Skeletal muscle tissue (tissue), 4 donors: ENCODE data around the gene AGBL1. TPM values are rescaled to one million over a fixed set of nuclear protein-coding genes. Genes with fewer than 3 reads are reported as not detected.

Source experiments
- H3K27ac ChIP-seq: one replicate; pipeline ENCODE4 v1.7.0; 2013; ENCODE audit warnings: mild to moderate bottlenecking, low read depth, low read length, inconsistent platforms
- H3K27me3 ChIP-seq, 3 donors: one replicate each; pipeline ENCODE4 v1.7.0; 2013; ENCODE audit warnings: low read length in 3 of 3; ENCODE audit not compliant: control insufficient read depth in 3 of 3, insufficient read depth in 3 of 3
- H3K36me3 ChIP-seq, 3 donors: one replicate each; pipeline ENCODE4 v1.7.0; 2013; ENCODE audit warnings: low read length in 3 of 3; ENCODE audit not compliant: control insufficient read depth in 3 of 3, insufficient read depth in 3 of 3
- H3K4me1 ChIP-seq, 3 donors: one replicate each; pipeline ENCODE4 v1.7.0; 2013; ENCODE audit warnings: low read length in 3 of 3, mild to moderate bottlenecking in 3 of 3; ENCODE audit not compliant: control insufficient read depth in 3 of 3, insufficient read depth in 3 of 3
- H3K4me3 ChIP-seq, 3 donors: one replicate each; pipeline ENCODE4 v1.7.0; 2013; ENCODE audit warnings: low read length in 3 of 3
- H3K9ac ChIP-seq, 3 donors: one replicate each; pipeline ENCODE4 v1.7.0; 2013; ENCODE audit warnings: low read length in 3 of 3, mild to moderate bottlenecking in 3 of 3, moderate library complexity in 2 of 3, low read depth in 1 of 3
- H3K9me3 ChIP-seq, 3 donors: one replicate each; pipeline ENCODE4 v1.7.0; 2013; ENCODE audit warnings: low read length in 3 of 3; ENCODE audit not compliant: control insufficient read depth in 3 of 3
- total RNA-seq: library from RNA; depleted of rRNA; stranded (reverse); fragments of >200 nt; gene quantifications from one replicate; pipeline ENCODE4 v1.2.3, GENCODE V29; 2014
- donor health status: Osteomylitis.

The AGBL1 gene
- total RNA-seq, 1 donor from 2014 or later: 31.3 TPM

DNA sequence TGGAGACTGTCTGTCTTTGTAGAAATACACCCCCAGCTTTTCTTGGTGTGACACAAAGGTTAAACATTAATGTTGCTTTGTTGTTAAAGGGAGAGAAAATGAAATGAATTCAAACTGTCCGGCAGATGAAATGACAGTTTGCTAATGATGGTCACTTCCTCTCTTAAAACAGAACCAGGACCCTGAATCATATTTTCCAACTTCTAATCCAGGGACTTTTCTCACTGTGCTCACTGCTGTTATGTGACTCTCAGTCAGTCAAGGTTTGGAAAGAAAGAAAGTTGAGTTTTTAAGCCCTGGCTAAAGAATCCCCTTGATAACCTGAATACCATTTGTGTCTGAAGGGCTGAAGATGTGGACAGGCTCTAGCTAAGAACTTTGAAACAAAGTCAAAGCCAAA is 215.8 kb downstream of the AGBL1 start:
- no peak overlapping the region for H3K4me3 ChIP-seq
- no peak overlapping the region for H3K9ac ChIP-seq
- no peaks in the 10 kb centered on the region for H3K9me3 ChIP-seq

GRCh38 chr15:86296769-86297168 is 217.1 kb downstream of the AGBL1 start:
- Histone ChIP-seq H3K27ac (no peak overlapping the region), H3K4me1 (no peaks in the 10 kb centered on the region), H3K9ac (no peak overlapping the region), H3K36me3 (peaks cover 0 to 4% (median 3%) of the 10 kb centered on the region in 3 donors), H3K27me3 (no peaks in the 10 kb centered on the region), H3K4me3 (no peak overlapping the region), H3K9me3 (no peaks in the 10 kb centered on the region)

More for the DNA sequence above, 215.8 kb downstream of the AGBL1 start:
- H3K27me3 ChIP-seq: no peaks in the 10 kb centered on the region
- H3K4me1 ChIP-seq: no peaks in the 10 kb centered on the region
- H3K36me3 ChIP-seq: peaks cover 0 to 4% (median 3%) of the 10 kb centered on the region in 3 donors
- H3K27ac ChIP-seq: no peak overlapping the region

GRCh38 chr15:86300390-86301125 is 220.9 kb downstream of the AGBL1 start:
- H3K9ac ChIP-seq: no peak overlapping the region
- H3K4me3 ChIP-seq: no peak overlapping the region
- H3K4me1 ChIP-seq: no peaks in the 10 kb centered on the region
- no peak overlapping the region for H3K27ac ChIP-seq
- no peaks in the 10 kb centered on the region for H3K9me3 ChIP-seq
- peaks cover 0 to 2% (median 2%) of the 10 kb centered on the region in 3 donors for H3K36me3 ChIP-seq
- no peaks in the 10 kb centered on the region for H3K27me3 ChIP-seq

DNA sequence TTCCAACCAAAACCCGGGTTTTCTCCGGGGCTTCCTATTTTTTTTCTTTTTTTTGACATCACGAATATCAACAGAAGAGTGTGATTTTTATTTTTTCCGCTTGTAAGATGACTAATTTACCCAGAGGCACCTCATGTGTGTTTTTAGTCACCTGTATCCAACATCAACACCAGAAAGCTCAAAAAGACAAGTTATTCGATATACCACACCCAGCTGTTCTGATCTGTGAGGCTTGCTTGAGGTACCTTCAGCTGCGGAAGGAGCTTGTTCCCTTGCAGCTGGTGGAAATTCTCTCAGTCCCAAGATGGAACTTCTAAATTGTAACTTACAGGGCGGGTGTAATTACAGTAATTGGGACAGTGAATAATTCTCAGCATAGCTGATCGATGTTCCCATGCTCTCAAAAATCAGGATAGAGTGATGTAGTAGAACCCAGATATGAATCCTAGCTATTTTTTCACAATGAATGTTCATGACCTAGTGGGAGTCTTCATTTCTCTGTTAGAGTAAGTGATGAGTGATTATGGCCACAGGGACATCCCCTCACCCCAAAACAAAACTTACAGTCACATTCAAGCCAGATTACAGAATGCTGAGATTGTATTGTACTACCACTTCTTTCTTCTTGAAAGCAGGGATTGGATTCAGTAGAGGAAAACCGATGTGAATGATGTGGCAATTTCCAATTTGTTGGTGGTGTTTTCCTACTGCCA is 232.1 kb downstream of the AGBL1 start:
- Histone ChIP-seq H3K36me3 (peaks cover 0 to 3% (median 0%) of the 10 kb centered on the region in 3 donors), H3K4me1 (no peaks in the 10 kb centered on the region), H3K4me3 (no peak overlapping the region)

DNA sequence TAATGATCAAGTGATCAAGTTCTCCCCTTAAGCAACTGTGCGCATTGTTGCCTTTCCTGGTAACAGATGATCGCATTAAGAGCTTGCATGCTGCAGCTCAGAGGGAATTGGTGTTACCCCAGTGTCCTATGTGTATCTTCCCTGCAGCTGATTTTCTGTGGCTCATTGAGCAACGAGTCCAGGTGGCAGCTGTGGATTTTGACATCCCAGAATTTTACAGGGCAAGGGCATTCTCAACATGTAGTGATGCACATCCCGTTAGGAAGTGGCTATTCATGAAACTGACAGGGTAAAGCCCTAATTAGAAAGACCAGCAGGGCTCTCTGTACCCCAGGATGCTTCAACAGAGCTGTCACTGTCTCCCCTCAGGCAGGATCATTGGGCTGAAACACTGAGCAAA is 232.8 kb downstream of the AGBL1 start:
- Histone ChIP-seq H3K4me3 (no peak overlapping the region), H3K36me3 (peaks cover 0 to 3% (median 0%) of the 10 kb centered on the region in 3 donors)

More for the DNA sequence above, 232.1 kb downstream of the AGBL1 start:
- Histone ChIP-seq H3K9ac (no peak overlapping the region), H3K27ac (no peak overlapping the region), H3K27me3 (no peaks in the 10 kb centered on the region), H3K9me3 (no peaks in the 10 kb centered on the region)

DNA sequence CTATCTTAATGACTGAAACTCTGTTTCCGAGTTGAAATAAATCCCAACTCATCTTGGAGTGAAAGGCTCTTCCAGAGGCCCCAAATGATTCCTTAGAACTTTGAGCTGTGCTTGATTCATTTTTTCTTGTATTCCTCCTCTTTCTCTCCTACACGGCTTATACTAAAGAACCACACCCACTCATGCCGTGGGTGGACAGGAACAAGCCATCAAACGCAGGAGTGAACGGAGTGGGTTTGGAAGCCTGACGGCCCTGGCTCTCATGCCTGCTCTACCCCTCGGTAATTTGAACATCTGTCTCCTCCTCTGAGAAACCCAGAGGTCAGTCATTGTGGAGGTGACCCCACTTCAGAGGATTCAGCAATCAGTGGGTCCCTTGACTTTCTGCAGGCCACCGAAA is 236.5 kb downstream of the AGBL1 start:
- Histone ChIP-seq H3K27ac (peak overlapping the region; percentile 39), H3K9me3 (no peaks in the 10 kb centered on the region), H3K4me3 (no peak overlapping the region), H3K9ac (no peak overlapping the region), H3K36me3 (peaks cover 0 to 3% (median 0%) of the 10 kb centered on the region in 3 donors), H3K27me3 (no peaks in the 10 kb centered on the region), H3K4me1 (no peaks in the 10 kb centered on the region)

More for the DNA sequence above, 232.8 kb downstream of the AGBL1 start:
- Histone ChIP-seq H3K27ac (no peak overlapping the region), H3K4me1 (no peaks in the 10 kb centered on the region), H3K27me3 (no peaks in the 10 kb centered on the region), H3K9ac (no peak overlapping the region), H3K9me3 (no peaks in the 10 kb centered on the region)

DNA sequence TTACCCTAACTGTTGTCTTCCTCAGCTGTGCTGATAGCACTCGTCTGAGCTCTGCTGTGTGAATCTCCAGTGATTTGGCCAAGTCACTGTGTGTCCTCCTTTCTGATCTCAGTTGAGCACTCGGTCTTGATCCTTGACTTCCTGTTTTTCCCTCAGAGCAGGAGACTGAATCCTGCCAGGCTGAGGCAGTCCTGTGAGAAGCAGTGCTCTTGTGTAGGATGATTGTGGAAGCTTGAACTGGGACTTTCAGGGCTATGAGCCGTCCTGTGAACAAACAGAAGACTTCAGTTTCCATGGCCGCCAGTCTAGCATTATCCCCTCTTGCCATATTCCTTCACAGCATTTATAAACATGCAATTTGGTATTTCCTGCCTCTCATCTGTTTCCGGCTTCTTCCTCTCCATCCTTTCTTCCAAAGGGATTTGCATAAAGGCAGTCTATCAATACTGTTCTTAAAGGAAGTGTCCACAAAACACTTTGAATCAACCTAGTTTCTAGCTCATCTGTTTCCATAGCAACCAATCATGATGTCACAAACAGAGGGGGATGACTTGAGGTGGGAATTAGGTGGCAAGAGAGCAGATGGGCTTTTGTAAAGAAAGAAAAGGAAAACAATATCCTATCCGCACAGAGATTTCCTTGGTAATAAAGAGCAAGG is 237.2 kb downstream of the AGBL1 start:
- Histone ChIP-seq H3K36me3 (peaks cover 0 to 3% (median 0%) of the 10 kb centered on the region in 3 donors), H3K9me3 (no peaks in the 10 kb centered on the region), H3K27me3 (no peaks in the 10 kb centered on the region), H3K4me3 (no peak overlapping the region), H3K4me1 (no peaks in the 10 kb centered on the region), H3K27ac (peak overlapping the region; percentile 39), H3K9ac (no peak overlapping the region)

- H3K27ac ChIP-seq: no peak overlapping the region
- H3K4me1 ChIP-seq: no peaks in the 10 kb centered on the region
- peaks cover 0 to 3% (median 0%) of the 10 kb centered on the region in 3 donors for H3K36me3 ChIP-seq
- H3K4me3 ChIP-seq: no peak overlapping the region
- H3K9ac ChIP-seq: no peak overlapping the region
- H3K9me3 ChIP-seq: no peaks in the 10 kb centered on the region
- no peaks in the 10 kb centered on the region for H3K27me3 ChIP-seq
Observed at GRCh38 chr15:86317384-86317740, 237.7 kb downstream of the AGBL1 start.

DNA sequence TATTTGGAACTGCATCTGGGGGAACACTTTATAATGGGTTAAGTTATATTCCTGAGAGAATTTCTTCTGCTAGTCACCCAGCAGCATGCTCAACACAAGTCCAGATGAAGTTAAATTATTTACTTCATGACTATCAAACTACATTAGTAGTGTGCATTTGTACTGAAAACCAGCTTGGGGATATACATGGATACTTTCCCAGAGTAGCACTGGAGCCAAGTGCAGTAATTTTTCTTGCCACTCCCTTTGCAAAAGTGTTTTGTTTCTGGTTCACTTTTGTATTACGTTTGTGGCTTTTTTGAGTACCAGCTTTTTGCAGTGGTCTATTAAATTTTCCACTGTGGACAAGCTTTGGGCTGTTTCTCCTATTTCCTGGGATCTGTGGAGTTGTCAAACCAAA is 243.0 kb downstream of the AGBL1 start:
- H3K36me3 ChIP-seq: peaks cover 0 to 2% (median 0%) of the 10 kb centered on the region in 3 donors
- H3K4me3 ChIP-seq: no peak overlapping the region
- no peak overlapping the region for H3K9ac ChIP-seq
- no peak overlapping the region for H3K27ac ChIP-seq
- H3K9me3 ChIP-seq: no peaks in the 10 kb centered on the region
- H3K27me3 ChIP-seq: no peaks in the 10 kb centered on the region
- no peaks in the 10 kb centered on the region for H3K4me1 ChIP-seq
